COLO829 (cell line): Measurements from ENCODE around the gene VWF.
"Not testable (repeated sequence)": the region's sequence is repeated elsewhere in the genome, so short reads cannot be mapped to it uniquely, and the experiment has no call there.

ENCODE experiments used
- DNase-seq: peaks from one replicate; pipeline ENCODE4 v3.0.0; 2012; ENCODE audit warnings: low spot score

VWF gene

GRCh38 chr12:6033546-6033945 lies 90.9 kb downstream of the VWF start:
- no peak for DNase-seq

DNA sequence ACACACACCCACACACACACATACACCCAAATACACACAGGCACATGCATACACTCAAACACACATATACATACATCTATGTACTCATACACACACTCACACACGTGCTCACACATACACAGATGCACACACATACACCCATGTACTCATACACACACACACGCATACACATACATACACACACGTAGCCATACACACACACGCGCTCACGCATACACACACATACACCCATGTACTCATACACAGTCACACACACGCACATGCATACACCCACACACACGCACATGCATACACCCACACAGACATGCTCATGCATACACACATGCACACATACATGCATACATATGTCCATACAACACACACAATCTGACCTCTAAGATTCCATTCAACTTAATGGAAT lies 91.7 kb downstream of the VWF start:
- no peak for DNase-seq

- no peak for DNase-seq
Observed at GRCh38 chr12:6031001-6031400, 93.5 kb downstream of the VWF start.

DNA sequence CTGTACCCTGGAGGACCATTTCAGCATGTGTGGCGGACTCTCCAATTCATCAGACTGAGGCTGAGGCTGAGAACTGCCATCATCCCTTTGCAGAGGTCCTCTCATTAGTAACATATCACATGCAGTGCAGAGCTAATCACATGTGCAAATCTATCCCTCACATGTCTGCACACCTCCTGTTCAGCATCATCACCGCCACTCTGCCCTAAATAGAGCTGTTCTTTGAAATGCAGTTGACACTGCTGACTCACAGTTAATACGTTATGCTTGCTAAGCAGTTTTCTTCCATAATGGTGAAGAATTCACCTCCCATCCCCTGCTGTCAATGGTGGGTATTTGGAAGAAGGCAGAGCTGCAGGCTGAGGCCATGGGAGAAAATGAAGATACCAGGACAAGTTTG lies 94.4 kb downstream of the VWF start:
- DNase-seq, result no peak

- DNase-seq, result no peak
Observed at GRCh38 chr12:6029401-6029800, 95.1 kb downstream of the VWF start.

DNA sequence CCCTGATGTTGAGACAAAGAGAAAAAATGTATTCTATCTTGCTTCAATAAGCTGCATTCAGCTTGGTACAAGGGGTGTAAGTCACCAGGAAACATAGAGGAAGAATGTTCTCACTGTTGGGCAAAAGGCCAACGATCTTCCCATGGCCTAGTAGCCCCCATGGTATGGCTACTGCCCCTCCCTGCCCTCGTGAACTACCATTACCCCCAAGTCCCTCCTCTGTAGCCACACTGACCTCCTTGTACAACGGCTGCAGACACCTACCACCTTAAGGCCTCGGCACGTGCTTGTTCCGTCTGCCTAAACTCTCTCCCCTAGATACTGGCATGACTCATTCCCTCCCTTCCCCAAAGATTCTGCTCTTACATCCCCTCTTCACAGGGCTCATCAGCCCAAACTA lies 97.5 kb downstream of the VWF start:
- DNase-seq, result no peak

DNA sequence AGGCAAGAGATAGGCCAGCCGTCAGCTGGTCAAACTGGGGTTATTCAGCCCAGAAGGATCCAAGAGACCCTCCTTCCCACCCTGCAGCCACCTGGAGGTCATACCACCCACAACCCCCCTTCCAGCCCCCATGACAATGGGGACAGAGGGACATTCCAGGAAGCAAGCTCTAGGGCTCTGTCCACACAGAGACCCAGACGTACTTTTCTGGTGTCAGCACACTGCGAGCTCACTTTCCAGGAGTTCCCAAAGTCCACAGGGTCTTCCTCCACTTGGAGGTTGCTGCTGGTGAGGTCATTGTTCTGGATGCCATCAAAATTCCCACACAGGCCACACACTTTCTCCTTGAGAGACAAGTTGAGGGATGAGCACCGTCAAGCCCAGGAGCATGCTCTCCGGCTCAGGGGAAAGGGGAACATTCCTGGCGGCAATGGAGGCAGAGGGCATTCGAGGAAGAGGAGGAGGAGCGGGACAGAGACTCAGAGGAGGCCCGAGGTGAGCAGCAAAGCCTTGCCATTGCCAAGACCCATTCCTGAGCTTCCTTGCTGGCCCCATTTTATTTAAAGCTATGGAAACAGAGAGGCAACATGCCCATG lies 98.7 kb downstream of the VWF start:
- DNase-seq, result not testable (repeated sequence)

- not testable (repeated sequence) for DNase-seq
Observed at GRCh38 chr12:6024066-6024465, 100.4 kb downstream of the VWF start.

- DNase-seq, result no peak
Observed at GRCh38 chr12:6020930-6021329, 103.5 kb downstream of the VWF start.

DNA sequence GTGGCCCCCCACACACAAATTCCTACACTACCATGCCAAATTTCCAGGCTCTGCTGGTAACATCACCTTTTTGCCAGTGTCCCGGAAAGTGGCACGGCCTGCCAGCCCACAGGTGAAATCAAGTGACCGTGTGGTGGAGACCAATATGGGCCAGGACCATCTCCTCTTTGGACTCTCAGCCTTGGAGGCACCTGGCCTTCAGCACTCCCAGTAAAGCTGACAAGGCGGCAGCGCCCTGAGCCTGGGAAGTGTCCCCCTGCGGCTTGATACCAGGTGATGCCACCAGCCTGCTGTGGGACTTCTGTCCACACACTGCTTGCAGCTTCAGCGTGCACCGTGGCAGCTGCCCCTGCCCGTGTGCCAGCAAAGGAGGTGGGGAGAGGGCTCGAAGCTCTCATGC lies 104.0 kb downstream of the VWF start:
- not testable (repeated sequence) for DNase-seq

DNA sequence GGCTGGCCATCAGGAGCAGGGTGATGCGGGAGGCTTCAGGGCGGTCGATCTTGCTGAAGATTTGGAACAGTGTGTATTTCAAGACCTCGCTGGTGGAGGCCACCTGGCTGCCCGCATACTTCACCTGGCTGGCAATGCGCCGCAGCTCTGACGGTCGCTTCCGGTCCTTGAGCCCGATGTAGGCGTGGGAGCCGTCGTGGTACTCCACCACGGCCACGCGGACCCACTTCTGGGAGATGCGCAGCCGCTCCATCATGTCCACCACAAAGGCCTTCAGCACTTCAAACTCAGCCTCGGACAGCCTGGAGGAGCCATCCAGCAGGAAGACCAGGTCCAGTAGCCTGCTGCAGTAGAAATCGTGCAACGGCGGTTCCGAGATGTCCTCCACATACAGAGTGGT lies 105.2 kb downstream of the VWF start:
- not testable (repeated sequence) for DNase-seq

DNA sequence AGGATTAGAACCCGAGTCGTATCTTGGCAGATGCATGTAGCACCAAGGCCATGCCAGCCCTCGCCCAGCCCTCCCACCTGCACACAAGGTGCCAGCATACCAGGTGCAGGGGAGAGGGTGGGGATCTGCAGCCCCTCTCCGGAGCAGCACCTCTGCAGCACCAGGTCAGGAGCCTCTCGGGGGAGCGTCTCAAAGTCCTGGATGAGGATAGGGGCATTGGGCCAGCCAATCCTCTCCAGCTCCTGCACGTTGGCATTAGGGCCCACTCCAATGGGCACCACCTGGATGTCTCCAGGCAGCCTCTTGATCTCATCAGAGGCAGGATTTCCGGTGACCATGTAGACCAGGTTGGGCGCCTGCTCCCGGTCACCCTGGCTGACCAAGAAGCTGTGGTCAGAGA lies 106.2 kb downstream of the VWF start:
- no peak for DNase-seq

GRCh38 chr12:6016756-6017155 lies 107.7 kb downstream of the VWF start:
- no peak for DNase-seq

- DNase-seq, result not testable (repeated sequence)
Observed at GRCh38 chr12:6016004-6016403, 108.5 kb downstream of the VWF start.

DNA sequence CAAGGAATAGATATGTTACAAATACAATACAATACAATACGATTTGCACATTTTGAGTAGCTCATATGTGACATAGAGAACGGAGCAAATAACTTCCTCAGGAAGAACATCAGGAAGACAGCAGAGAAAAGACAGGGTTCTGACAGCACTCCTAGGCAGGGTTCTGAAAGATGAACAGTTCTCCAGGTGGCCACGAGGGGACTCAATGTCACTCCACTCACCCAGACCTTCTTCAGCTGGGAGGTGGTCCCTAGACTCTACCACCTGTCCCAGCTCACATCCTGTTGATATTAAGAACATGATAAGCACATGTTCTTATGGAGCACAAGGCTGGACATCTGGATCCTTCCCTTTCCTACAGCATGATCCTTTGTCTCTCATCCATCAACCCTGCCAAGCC lies 109.2 kb downstream of the VWF start:
- DNase-seq, result not testable (repeated sequence)

DNA sequence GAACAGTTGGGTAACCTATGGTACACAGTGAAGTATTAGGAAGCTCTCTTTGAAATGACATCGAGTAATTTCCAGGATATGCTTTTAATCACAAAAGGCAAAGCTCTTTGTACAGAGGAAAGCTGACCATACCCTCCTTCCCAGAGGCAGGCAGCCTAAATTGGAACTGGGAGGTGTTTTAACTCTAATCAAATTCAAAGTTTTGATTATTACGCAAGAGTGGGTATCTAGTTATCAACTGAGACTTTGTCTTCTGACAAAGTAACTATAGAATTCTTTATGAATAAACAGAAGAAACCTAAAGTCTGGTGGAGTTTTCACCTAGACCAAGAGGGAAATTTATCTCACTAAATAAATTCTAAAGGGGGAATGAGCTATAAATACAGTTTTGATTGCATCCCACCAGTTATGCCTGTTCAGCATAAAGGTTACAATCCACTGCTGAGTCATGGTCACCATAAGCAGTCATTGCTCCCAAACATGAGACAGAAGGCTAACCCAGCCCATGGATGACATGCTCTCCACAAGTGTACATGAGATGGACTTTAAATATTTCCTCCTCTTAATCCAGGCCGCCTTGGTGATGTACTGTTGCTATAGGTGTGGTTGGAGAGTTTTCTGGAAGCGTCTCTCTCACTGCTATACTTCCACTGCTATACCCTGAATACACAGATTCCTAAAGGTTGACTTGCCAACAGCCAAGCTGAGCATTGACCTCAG lies 113.7 kb downstream of the VWF start:
- not testable (repeated sequence) for DNase-seq

- no peak for DNase-seq
Observed at GRCh38 chr12:5997260-5997659, 127.2 kb downstream of the VWF start.

- no peak for DNase-seq
Observed at GRCh38 chr12:5996459-5996858, 128.0 kb downstream of the VWF start.

- DNase-seq, result no peak
Observed at GRCh38 chr12:5989621-5990020, 134.8 kb downstream of the VWF start.

DNA sequence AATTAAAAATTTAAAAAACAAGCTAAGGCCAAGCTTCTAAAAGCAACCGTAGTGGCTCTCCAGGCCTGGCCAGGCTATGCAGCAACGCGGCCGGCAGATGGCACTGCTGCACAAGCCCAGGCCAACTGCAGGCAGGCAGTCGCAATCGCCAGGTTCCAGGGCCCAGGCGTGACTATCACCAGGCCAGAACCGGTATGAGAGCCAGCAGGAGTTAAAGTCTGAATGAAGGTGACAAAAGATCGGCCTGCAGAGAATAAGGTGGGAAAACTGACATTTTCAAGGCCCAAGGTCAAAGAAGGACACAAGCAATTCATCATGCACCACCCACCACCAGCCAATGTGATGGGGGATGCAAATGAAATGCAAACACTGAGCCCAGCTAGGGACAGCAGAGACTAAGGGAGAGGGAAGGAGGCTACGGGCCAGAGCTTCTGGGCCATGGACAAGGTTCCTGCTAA lies 135.8 kb downstream of the VWF start:
- peak; percentile 70 for DNase-seq

- DNase-seq, result no peak
Observed at GRCh38 chr12:5988088-5988487, 136.4 kb downstream of the VWF start.

DNA sequence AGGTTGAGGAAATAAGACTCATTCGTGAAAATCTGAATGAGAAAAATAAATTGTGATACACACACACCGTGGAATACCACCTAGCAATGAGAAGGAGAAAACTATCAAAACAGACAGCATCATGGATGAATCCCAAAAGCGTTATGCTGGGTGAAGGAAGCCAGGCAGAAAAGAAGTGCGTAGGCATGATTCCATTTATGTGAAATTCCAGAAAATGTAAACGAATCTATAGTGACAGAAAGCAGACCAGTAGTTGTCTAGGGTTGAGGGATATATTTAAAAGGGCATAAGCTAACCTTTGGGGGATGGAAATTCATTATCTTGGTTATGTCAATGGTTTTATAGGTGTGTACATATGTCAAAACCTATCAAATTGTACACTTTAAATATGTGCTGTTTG lies 136.9 kb downstream of the VWF start:
- DNase-seq, result no peak

DNA sequence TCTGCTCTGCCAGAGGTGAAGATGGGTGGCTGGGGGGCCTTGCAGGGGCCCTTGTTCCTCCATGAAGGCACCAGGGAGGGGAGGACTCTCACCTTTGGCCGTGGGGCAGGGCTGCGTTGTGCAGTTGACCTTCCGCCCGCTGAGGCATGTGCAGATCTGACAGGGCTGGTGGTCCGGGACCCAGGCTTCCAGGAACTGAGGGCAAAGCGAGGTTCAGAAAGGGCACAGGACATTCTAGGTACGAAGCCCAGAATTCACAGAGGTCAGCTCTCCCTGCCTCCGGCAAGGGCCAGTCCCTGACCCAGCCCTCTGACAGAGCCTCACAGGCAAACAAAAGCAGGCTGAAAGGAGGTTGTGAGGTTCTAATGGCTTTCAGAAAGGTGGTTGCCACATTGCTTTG lies 139.0 kb downstream of the VWF start:
- no peak for DNase-seq

DNA sequence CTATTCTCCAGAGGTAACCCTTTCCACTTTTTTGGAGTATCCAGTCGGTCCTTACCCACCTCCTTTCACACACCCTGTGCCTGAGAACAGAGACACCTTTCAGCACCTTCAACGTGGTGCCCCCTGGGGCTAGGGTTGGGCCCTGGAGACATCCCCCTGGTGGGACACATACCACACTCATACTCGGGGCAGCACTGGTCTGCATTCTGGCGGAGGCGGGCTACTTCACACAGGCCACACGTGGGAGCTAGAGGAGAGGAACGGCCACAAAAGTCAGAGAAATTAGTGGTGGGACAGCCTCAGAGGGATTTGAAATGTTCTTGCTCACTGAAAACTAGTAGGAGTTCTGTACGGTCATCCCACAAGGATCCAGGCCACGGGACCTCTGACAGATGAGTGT lies 139.6 kb downstream of the VWF start:
- DNase-seq, result no peak
